Activated gamma-delta T cell treated with Interleukin-2 at 50 U/mL for 16 hours (primary cell): ENCODE measurements around the gene SH3TC2.

Source experiments
- DNase-seq: peaks from one replicate; pipeline ENCODE4 v3.0.0-alpha.2; 2020

Gene SH3TC2

DNA sequence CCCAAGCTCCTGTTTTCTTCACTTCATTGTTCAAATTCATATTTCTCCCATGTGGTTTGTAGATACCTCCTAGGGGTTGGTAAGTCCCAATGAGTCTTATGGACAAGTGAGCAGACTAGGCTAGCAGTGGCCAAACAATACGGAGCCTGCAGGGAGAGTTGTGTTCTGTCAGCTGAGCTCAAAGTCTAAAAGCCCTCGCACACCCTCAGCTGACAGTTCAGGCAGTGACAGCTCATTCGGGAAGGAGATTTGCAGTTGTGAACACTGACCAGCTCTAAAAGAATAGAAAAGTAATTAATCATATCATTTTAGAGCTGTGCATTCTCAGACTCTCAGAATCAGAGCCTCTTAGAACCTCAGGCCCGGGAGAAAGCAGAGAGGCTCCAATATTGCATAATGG lies 95.1 kb downstream of the SH3TC2 start:
- no peak for DNase-seq

- no peak for DNase-seq
Observed at GRCh38 chr5:148966938-148967337, 95.9 kb downstream of the SH3TC2 start.

- no peak for DNase-seq
Observed at GRCh38 chr5:148966348-148966747, 96.5 kb downstream of the SH3TC2 start.

- no peak for DNase-seq
Observed at GRCh38 chr5:148965511-148966265, 97.2 kb downstream of the SH3TC2 start.

DNA sequence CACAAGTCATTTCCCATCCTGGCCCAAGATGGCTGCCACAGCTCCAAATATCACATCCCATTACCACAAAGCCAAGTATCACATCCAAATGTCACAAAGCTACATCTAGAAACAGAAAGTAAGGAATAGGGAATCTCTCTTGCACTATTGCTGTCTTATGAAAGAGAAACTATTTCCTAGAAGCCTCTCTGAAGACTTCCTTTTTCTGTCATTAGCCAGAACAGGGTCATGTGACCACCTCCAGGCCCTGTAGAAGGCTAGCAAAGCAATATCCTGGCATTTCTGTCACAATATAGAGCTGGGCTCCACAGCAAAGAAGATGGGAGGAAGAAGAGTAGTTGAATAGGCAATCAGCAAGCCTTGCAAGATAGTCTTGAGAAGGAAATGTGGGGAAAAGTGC lies 99.2 kb downstream of the SH3TC2 start:
- DNase-seq = no peak

DNA sequence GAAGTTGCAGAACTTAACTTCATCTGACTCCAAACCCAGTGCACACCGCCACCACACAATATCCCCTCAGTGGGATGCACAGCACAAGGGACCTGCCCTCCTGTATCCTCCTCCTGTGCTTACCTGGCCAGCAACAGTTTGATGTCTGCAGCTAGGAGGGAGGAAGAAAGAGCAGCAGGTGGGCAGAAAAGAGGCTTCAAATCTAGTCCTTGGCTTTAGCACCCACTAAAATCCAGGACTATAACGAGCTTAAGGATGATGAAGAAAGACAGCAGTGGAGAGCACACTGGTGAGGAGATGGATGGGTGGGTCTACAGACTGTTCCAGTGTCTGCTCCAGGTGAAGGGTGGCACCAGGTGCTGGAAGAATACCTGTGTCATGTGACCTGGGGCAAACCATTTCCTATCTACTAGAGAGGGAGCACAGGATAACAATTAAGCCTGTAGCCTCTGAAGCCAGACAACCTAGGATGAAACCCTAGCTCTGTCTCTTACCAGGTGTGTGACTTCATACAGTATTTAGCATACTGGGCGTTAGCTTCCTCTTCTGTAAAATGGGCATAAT lies 100.0 kb downstream of the SH3TC2 start:
- DNase-seq = no peak

GRCh38 chr5:148962200-148962550 lies 100.7 kb downstream of the SH3TC2 start:
- DNase-seq = no peak

- no peak for DNase-seq
Observed at GRCh38 chr5:148961261-148962199, 101.3 kb downstream of the SH3TC2 start.

DNA sequence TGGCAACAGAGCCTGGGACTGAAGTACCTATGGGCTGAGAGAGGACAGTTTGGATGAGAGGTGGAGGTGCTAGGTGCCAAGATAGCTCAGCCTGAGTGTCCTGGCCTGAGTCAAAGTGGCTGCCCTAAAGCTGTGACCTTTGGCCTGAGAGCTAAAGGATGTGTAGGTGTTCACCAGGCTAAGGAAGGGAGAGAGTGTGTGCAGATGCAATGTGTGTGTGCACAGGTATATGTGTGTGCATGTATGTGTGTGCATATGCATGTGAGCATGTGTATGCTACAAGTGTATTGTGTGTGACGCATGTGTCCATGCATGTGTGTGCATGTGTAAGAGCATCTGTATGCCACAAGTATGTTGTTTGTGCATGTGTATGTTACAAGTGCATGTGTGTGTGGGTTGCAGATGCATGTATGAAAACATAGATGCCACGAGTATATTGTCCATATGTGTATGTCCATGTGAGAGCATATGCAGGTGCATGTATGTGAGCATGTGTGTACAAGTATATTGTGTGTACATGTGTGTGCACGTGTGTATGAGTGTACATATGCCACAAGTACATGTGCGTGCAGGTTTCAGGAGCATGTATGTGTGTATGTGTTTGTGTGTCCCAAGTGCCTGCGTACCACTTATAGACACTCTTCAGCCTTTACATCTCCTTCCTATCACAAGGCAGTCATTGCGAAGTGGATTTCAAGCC lies 102.6 kb downstream of the SH3TC2 start:
- DNase-seq = no peak

GRCh38 chr5:148957591-148958202 lies 105.2 kb downstream of the SH3TC2 start:
- peak; percentile 52 for DNase-seq

- DNase-seq = no peak
Observed at GRCh38 chr5:148956477-148957385, 106.1 kb downstream of the SH3TC2 start.
